Measurements from ENCODE around the gene ANO1.

Gene ANO1

GRCh38 chr11:70055444-70055843 is 22.7 kb upstream of the ANO1 start:
- no peak for TF ChIP-seq CTCF (IDR thresholded peaks at IDR 0.05; ENCODE audit: low read depth, low read length)
- no peak overlapping the region for H3K4me3 ChIP-seq (ENCODE audit: low read depth, low read length)

- TF ChIP-seq CTCF (IDR thresholded peaks at IDR 0.05; ENCODE audit: low read depth, low read length): no peak
Measured at GRCh38 chr11:70057080-70057479, 21.0 kb upstream of the ANO1 start.

GRCh38 chr11:70059971-70060370 is 18.1 kb upstream of the ANO1 start:
- H3K4me3 ChIP-seq (ENCODE audit: low read depth, low read length): no peak overlapping the region
- no peak for TF ChIP-seq CTCF (IDR thresholded peaks at IDR 0.05; ENCODE audit: low read depth, low read length)

More at GRCh38 chr11:70057080-70057479, 21.0 kb upstream of the ANO1 start:
- H3K4me3 ChIP-seq (ENCODE audit: low read depth, low read length): no peak overlapping the region

GRCh38 chr11:70060611-70061293 is 17.4 kb upstream of the ANO1 start:
- H3K4me3 ChIP-seq (ENCODE audit: low read depth, low read length): no peak overlapping the region
- no peak for TF ChIP-seq CTCF (IDR thresholded peaks at IDR 0.05; ENCODE audit: low read depth, low read length)

GRCh38 chr11:70061734-70062133 is 16.4 kb upstream of the ANO1 start:
- H3K4me3 ChIP-seq (ENCODE audit: low read depth, low read length): no peak overlapping the region
- no peak for TF ChIP-seq CTCF (IDR thresholded peaks at IDR 0.05; ENCODE audit: low read depth, low read length)

GRCh38 chr11:70063121-70063520 is 15.0 kb upstream of the ANO1 start:
- no peak for TF ChIP-seq CTCF (IDR thresholded peaks at IDR 0.05; ENCODE audit: low read depth, low read length)
- no peak overlapping the region for H3K4me3 ChIP-seq (ENCODE audit: low read depth, low read length)

- no peak for TF ChIP-seq CTCF (IDR thresholded peaks at IDR 0.05; ENCODE audit: low read depth, low read length)
- H3K4me3 ChIP-seq (ENCODE audit: low read depth, low read length): no peak overlapping the region
Measured at GRCh38 chr11:70063555-70063954, 14.6 kb upstream of the ANO1 start.
